GM13976 (cell line): ENCODE measurements around the gene KCNK4.
A peak's percentile ranks its signal among the peaks of the same experiment; 100 is the strongest.

ENCODE experiments used
- DNase-seq: peaks from one replicate; pipeline ENCODE4 v3.0.0; 2012; ENCODE audit warnings: low spot score
- CTCF ChIP-seq: IDR thresholded peaks from 2 replicates; pipeline ENCODE4 v1.5.1; 2012; ENCODE audit warnings: borderline replicate concordance, mild to moderate bottlenecking; ENCODE audit not compliant: insufficient read depth; ENCODE audit errors: extremely low read depth, missing control alignments, control extremely low read depth
- in situ Hi-C: fragments of 300-500 bp; cut with MboI; formaldehyde crosslinking; loops from one replicate; pipeline ENCODE4 v1.12.0; 2022; ENCODE audit warnings: low sequenced_read_pairs, mixed read lengths, inconsistent platforms; ENCODE audit not compliant: unreplicated experiment

KCNK4 gene

GRCh38 chr11:64333556-64333955 lies 42.5 kb downstream of the KCNK4 start:
- DNase-seq = no peak
- no peak for TF ChIP-seq CTCF
- in situ Hi-C loops = no loop called here

- in situ Hi-C loops = no loop called here
- DNase-seq = peak; percentile 89
- TF ChIP-seq CTCF = no peak
Observed at GRCh38 chr11:64334764-64335735, 43.9 kb downstream of the KCNK4 start.

GRCh38 chr11:64337538-64338249 lies 46.6 kb downstream of the KCNK4 start:
- DNase-seq = no peak
- in situ Hi-C loops = no loop called here
- no peak for TF ChIP-seq CTCF

GRCh38 chr11:64338716-64339115 lies 47.6 kb downstream of the KCNK4 start:
- in situ Hi-C loops = no loop called here
- TF ChIP-seq CTCF = no peak
- no peak for DNase-seq

GRCh38 chr11:64339286-64339685 lies 48.2 kb downstream of the KCNK4 start:
- in situ Hi-C loops = no loop called here
- no peak for DNase-seq
- no peak for TF ChIP-seq CTCF

- DNase-seq = peak; percentile 89
- no peak for TF ChIP-seq CTCF
- in situ Hi-C loops = no loop called here
Observed at GRCh38 chr11:64339754-64340408, 48.8 kb downstream of the KCNK4 start, which contains the start of gene CCDC88B. TSS of gene CCDC88B (plus strand) at chr11:64340204. CDS start at chr11:64340267, 63 bp downstream.
